ENCODE results near the gene ARHGAP26.

DNA sequence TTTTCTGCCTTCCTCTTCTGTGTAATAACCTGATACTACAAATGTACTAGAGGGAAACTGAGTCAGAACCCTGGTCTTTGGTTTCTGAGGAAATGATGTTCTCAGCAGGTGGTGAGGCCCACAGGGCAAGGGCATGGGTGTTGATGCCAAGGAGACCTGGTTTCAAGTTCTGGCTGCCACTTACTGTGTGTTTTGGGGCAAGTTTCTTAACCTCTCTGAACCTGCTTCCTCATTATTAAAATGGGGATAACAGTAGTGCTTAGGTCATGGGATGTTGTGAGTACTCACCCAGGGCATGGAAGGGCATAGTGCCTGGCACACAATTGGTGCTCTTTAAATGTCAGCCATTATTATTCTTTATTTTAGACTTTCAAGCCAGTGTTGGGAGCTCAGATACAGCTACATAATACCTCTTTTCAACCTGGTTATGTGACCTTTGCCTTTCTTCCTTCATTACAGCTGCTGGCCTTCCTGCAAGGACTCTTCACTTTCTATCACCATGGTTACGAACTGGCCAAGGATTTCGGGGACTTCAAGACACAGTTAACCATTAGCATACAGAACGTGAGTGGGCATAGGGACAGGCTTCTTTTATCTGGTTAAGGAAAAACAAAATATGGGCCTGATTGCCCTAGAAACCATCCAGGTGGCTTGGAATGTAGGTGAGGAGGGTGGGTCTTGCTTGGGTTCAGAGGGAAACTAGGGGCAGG lies 131.5 kb downstream of the ARHGAP26 start:
- TF ChIP-seq, protein P1, sequence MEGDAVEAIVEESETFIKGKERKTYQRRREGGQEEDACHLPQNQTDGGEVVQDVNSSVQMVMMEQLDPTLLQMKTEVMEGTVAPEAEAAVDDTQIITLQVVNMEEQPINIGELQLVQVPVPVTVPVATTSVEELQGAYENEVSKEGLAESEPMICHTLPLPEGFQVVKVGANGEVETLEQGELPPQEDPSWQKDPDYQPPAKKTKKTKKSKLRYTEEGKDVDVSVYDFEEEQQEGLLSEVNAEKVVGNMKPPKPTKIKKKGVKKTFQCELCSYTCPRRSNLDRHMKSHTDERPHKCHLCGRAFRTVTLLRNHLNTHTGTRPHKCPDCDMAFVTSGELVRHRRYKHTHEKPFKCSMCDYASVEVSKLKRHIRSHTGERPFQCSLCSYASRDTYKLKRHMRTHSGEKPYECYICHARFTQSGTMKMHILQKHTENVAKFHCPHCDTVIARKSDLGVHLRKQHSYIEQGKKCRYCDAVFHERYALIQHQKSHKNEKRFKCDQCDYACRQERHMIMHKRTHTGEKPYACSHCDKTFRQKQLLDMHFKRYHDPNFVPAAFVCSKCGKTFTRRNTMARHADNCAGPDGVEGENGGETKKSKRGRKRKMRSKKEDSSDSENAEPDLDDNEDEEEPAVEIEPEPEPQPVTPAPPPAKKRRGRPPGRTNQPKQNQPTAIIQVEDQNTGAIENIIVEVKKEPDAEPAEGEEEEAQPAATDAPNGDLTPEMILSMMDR (IDR thresholded peaks at IDR 0.05), result no peak
- TF ChIP-seq POLR2A (IDR thresholded peaks at IDR 0.05), result no peak
- TF ChIP-seq EP300 (IDR thresholded peaks at IDR 0.05; ENCODE audit: low read depth), result no peak
